Naive thymus-derived CD8-positive, alpha-beta T cell (primary cell): Measurements from ENCODE around the gene ERP27. TPM values are rescaled to one million over a fixed set of nuclear protein-coding genes. Genes with fewer than 3 reads are reported as not detected.

Source experiments
- ATAC-seq, 2 donors: fragments of 150-1000 bp; cut with Tn5 transposase in 1 of 2; sonication (Bioruptor Pico), chemical (Tn5 transposase) in 1 of 2; 1 replicate in 1 of 2; 2 replicates in 1 of 2; pipeline ENCODE4 v1.10.0; 2021; ENCODE audit warnings: mild to moderate bottlenecking in 2 of 2, moderate library complexity in 2 of 2
- POLR2A ChIA-PET: fragments of 350-600 bp; sonication (Branson Sonifier 250); formaldehyde crosslinking; loops from one replicate; lab custom pipeline; 2021; ENCODE audit warnings: antibody characterized with exemption; lab: Charles Lee
- DNase-seq, 10 donors: peaks; one replicate each; pipeline versions ENCODE4 v3.0.0 to v3.0.0-alpha.2; 2020 to 2022
- H3K27ac Mint-ChIP-seq, 10 donors: one replicate each; pipeline ENCODE4 v1.8.0; 2020 to 2022; ENCODE audit warnings: mild to moderate bottlenecking in 10 of 10, mixed read lengths in 10 of 10, moderate library complexity in 4 of 10, inconsistent platforms in 1 of 10
- H3K27me3 Mint-ChIP-seq, 5 donors: one replicate each; pipeline ENCODE4 v1.8.0; 2021 to 2022; ENCODE audit warnings: mixed read lengths in 5 of 5
- H3K36me3 Mint-ChIP-seq, 3 donors: one replicate each; pipeline ENCODE4 v1.8.0; 2020 to 2022; ENCODE audit warnings: mixed read lengths in 3 of 3, mild to moderate bottlenecking in 2 of 3, inconsistent platforms in 1 of 3
- H3K4me1 Mint-ChIP-seq, 4 donors: one replicate each; pipeline ENCODE4 v1.8.0; 2021 to 2022; ENCODE audit warnings: mixed read lengths in 4 of 4
- H3K4me3 Mint-ChIP-seq, 10 donors: one replicate each; pipeline ENCODE4 v1.8.0; 2020 to 2022; ENCODE audit warnings: mild to moderate bottlenecking in 10 of 10, mixed read lengths in 10 of 10, moderate library complexity in 6 of 10, inconsistent platforms in 1 of 10
- H3K9me3 Mint-ChIP-seq, 9 donors: one replicate each; pipeline ENCODE4 v1.8.0; 2020 to 2022; ENCODE audit warnings: mixed read lengths in 9 of 9, mild to moderate bottlenecking in 3 of 9, inconsistent platforms in 1 of 9, moderate library complexity in 1 of 9
- polyA plus RNA-seq, 3 donors: library from polyadenylated mRNA; unstranded; fragments of 300-500 nt; fragmentation: Illumina TruSeq; gene quantifications; one replicate each; pipeline ENCODE4 v1.2.3, GENCODE V29; 2021
- total RNA-seq, 8 experiments: library from RNA in 2 of 8; stranded (reverse) in 2 of 8; gene quantifications; one replicate each; pipeline ENCODE4 v1.2.3 and lab custom pipeline; 2021 to 2026

ERP27 gene
- total and polyA plus RNA-seq, 5 experiments from 2014 or later: 3.2 to 25.8 (median 4.4) TPM

DNA sequence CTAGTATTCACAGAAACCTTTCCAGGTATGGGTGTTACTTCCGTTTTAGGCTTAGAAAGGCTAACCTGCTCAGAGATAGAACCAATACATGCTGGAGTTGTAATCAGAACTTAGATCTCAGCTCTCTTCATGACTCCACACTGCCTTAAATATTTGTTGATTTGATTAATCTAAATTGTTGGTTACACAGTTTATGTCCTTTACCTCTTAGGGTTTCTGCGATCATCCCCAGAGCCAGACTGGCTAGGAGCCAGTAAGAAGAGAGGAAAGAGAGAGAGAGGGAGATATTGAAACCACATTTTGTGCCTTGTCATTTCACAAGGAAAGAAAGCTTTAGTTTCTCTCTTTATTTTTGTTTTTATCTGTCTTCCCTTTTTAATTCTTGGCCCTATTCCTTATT, 35.9 kb downstream of the ERP27 start:
- H3K4me3 Mint-ChIP-seq: peak overlapping the region in 2 of 10 donors; percentile 14 to 23
- POLR2A ChIA-PET: no interaction called here
- peak overlapping the region in 3 of 10 donors; percentile 24 to 61 (median 25) for H3K27ac Mint-ChIP-seq
- ATAC-seq: no peak
- DNase-seq: no peak
- peaks cover 6 to 28% (median 18%) of the 10 kb centered on the region in 4 donors for H3K4me1 Mint-ChIP-seq
- peaks cover 5 to 12% (median 7%) of the 10 kb centered on the region in 3 donors for H3K36me3 Mint-ChIP-seq
- no peaks in the 10 kb centered on the region for H3K27me3 Mint-ChIP-seq
- H3K9me3 Mint-ChIP-seq: peaks cover 0 to 9% (median 0%) of the 10 kb centered on the region in 9 donors

GRCh38 chr12:14901228-14901562, 37.1 kb downstream of the ERP27 start:
- peaks cover 0 to 9% (median 0%) of the 10 kb centered on the region in 9 donors for H3K9me3 Mint-ChIP-seq
- no peak overlapping the region for H3K27ac Mint-ChIP-seq
- DNase-seq (no peak), ATAC-seq (no peak)
- H3K27me3 Mint-ChIP-seq: no peaks in the 10 kb centered on the region
- H3K4me3 Mint-ChIP-seq: no peak overlapping the region
- H3K36me3 Mint-ChIP-seq: peaks cover 4 to 6% (median 5%) of the 10 kb centered on the region in 3 donors
- peaks cover 6 to 27% (median 18%) of the 10 kb centered on the region in 4 donors for H3K4me1 Mint-ChIP-seq
- POLR2A ChIA-PET: no interaction called here

DNA sequence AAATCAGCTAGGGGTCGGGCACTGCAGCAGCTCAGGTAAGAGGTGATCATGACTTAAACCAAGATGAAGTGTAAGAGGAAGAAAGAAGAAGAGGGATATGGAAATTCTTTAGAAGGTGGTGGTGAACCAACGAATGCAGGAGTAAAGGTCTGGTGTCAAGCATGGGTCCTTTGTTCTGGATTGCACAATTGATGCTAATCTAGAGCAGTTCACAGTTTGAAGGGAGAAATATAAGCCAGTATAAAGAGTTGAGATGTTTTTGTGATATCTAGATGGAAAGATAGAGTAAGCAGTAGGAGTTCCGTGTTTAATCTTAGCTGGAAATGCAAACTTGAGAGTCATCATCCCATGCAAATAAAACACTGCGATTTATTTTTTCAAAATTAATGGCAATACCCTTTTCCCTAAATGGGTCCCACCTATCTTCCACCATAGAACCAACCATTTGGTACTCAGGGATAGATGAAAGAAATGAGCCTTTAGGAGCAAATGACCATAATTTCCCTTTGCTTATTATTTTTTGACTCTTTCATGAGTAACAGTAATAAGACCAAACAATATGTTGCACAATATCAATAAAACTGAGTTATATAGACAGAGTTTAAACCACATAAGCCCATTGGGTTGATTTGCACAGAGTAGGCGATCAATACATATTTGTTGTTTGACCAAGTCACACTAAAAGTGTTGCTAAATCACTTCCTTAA, 37.7 kb downstream of the ERP27 start:
- Mint-ChIP-seq H3K27ac (no peak overlapping the region), H3K4me1 (peaks cover 6 to 27% (median 18%) of the 10 kb centered on the region in 4 donors), H3K4me3 (no peak overlapping the region), H3K36me3 (peaks cover 4 to 6% (median 5%) of the 10 kb centered on the region in 3 donors), H3K27me3 (no peaks in the 10 kb centered on the region), H3K9me3 (peaks cover 0 to 9% (median 0%) of the 10 kb centered on the region in 9 donors)
- POLR2A ChIA-PET: no interaction called here
- DNase-seq (no peak), ATAC-seq (no peak)

GRCh38 chr12:14896521-14897169, 41.7 kb downstream of the ERP27 start:
- H3K27ac Mint-ChIP-seq: no peak overlapping the region
- POLR2A ChIA-PET: no interaction called here
- H3K4me3 Mint-ChIP-seq: no peak overlapping the region
- H3K36me3 Mint-ChIP-seq: peaks cover 0 to 3% (median 2%) of the 10 kb centered on the region in 3 donors
- ATAC-seq: no peak
- no peak for DNase-seq
- no peaks in the 10 kb centered on the region for H3K9me3 Mint-ChIP-seq
- H3K27me3 Mint-ChIP-seq: no peaks in the 10 kb centered on the region
- H3K4me1 Mint-ChIP-seq: peaks cover 0 to under 1% (median 0%) of the 10 kb centered on the region in 4 donors

DNA sequence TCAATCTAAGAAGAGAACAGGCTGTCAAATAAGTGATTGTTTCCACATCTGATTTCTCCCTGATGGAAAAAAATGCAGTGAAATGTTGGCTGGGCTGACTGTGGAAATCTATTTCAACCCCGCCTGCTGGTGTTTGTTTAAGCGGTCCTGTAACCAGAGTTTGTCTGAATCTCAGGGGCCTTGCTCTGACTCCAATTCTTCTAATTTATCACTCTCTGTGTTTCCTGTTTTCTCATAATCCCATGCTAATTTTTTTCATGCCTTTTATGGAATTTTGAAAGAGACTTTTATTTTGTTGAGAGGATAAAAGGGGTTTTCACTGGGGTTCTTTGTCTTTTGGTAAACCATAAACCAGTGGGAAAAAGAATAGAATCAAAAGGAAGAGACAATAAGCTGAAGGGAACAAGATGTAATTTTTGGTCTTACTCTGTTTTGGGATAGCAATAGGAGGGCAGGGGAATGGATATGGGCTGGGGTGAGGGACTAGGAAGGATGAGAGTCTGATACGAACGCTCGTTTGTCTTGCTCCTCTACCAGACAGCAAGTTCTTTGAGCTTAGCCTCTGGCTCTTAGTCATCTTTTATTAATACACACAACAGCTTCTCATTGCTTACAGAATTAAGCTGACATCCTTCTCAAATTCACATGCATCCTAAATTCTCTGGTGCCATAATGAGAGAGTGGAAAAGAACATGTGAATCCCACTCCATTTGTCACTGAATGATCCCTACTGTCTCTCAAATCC, 44.7 kb downstream of the ERP27 start:
- POLR2A ChIA-PET: interaction anchor here (2.3 kb wide), 1 partner anchor 9 kb away, joined by 9 read pairs; no protein-coding TSS in a partner anchor
- DNase-seq (no peak), ATAC-seq (no peak)
- Mint-ChIP-seq H3K27ac (no peak overlapping the region), H3K4me1 (no peaks in the 10 kb centered on the region), H3K4me3 (no peak overlapping the region), H3K36me3 (no peaks in the 10 kb centered on the region), H3K9me3 (no peaks in the 10 kb centered on the region), H3K27me3 (no peaks in the 10 kb centered on the region)

GRCh38 chr12:14892726-14893505, 45.4 kb downstream of the ERP27 start:
- Mint-ChIP-seq H3K36me3 (no peaks in the 10 kb centered on the region), H3K27me3 (peaks cover 0 to 4% (median 0%) of the 10 kb centered on the region in 5 donors), H3K4me3 (no peak overlapping the region), H3K9me3 (no peaks in the 10 kb centered on the region), H3K4me1 (peaks cover 0 to 2% (median 0%) of the 10 kb centered on the region in 4 donors), H3K27ac (no peak overlapping the region)
- no peak for ATAC-seq
- POLR2A ChIA-PET: interaction anchor here (1.4 to 2.3 kb wide), 2 partner anchors 8 to 13 kb away, joined by 4 to 9 read pairs; no protein-coding TSS in a partner anchor
- no peak for DNase-seq

DNA sequence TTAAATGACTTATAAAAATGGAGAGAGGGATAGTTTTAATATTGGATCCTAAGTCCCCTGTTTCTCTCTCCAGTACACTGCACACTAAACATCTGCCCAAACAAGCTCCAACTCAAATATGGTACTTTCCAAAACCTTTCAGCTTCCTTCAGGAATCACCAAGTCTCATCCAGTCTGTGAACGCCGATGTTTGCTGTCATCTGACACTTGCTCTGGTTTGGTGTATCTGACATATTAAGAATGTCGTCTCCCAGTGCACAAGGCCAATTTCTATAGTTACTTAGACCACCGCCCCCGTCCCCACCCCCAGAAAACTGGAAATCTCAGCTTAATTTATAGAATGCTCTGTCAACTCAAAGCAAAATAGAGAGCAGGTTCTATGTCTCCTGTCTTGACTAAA, 47.6 kb downstream of the ERP27 start:
- peaks cover 6 to 12% (median 12%) of the 10 kb centered on the region in 4 donors for H3K4me1 Mint-ChIP-seq
- peaks cover 0 to 8% (median 0%) of the 10 kb centered on the region in 5 donors for H3K27me3 Mint-ChIP-seq
- H3K9me3 Mint-ChIP-seq: no peaks in the 10 kb centered on the region
- DNase-seq (no peak), ATAC-seq (no peak)
- H3K4me3 Mint-ChIP-seq: no peak overlapping the region
- H3K36me3 Mint-ChIP-seq: no peaks in the 10 kb centered on the region
- no peak overlapping the region for H3K27ac Mint-ChIP-seq
- POLR2A ChIA-PET: interaction anchor here (0.6 kb wide), 1 partner anchor 112 kb away, joined by 4 read pairs; no protein-coding TSS in a partner anchor

GRCh38 chr12:14886271-14886670, 52.1 kb downstream of the ERP27 start:
- Mint-ChIP-seq H3K4me3 (no peak overlapping the region), H3K9me3 (no peaks in the 10 kb centered on the region), H3K27me3 (peaks cover 0 to 13% (median 0%) of the 10 kb centered on the region in 5 donors), H3K36me3 (no peaks in the 10 kb centered on the region), H3K27ac (no peak overlapping the region), H3K4me1 (peaks cover 16 to 43% (median 31%) of the 10 kb centered on the region in 4 donors)
- POLR2A ChIA-PET: interaction anchor here (1.5 kb wide), 1 partner anchor 12 kb away, joined by 5 read pairs; no protein-coding TSS in a partner anchor
- no peak for ATAC-seq
- DNase-seq: no peak

- Mint-ChIP-seq H3K9me3 (no peaks in the 10 kb centered on the region), H3K27me3 (peaks cover 0 to 13% (median 0%) of the 10 kb centered on the region in 5 donors), H3K4me1 (peaks cover 19 to 46% (median 35%) of the 10 kb centered on the region in 4 donors), H3K4me3 (peak within 1 kb of the TSS; percentile 69 to 85 (median 78)), H3K36me3 (no peaks in the 10 kb centered on the region), H3K27ac (peak within 1 kb of the TSS; percentile 66 to 96 (median 93))
- ATAC-seq (no peak), DNase-seq (no peak)
- POLR2A ChIA-PET: no interaction called here
These were observed 52.6 kb downstream of the ERP27 start, which contains the start of gene MGP for GRCh38 chr12:14885718-14886221. MGP (minus strand) TSS chr12:14885854; CDS start chr12:14885791, 63 bp downstream.

- Mint-ChIP-seq H3K36me3 (peaks cover 0 to 3% (median 0%) of the 10 kb centered on the region in 3 donors), H3K9me3 (peaks cover 0 to 6% (median 0%) of the 10 kb centered on the region in 9 donors), H3K4me1 (peaks cover 21 to 53% (median 46%) of the 10 kb centered on the region in 4 donors), H3K4me3 (peak overlapping the region; percentile 69 to 85 (median 78)), H3K27ac (peak overlapping the region; percentile 66 to 96 (median 93)), H3K27me3 (peaks cover 0 to 13% (median 0%) of the 10 kb centered on the region in 5 donors)
- DNase-seq (peak; percentile 67 to 95 (median 89)), ATAC-seq (peak; percentile 93 to 98)
- POLR2A ChIA-PET: interaction anchor here (0.7 to 1.9 kb wide), 9 partner anchors 9 to 114 kb away, joined by 3 to 9 read pairs (median 4); partner anchors contain the start of genes C12orf60 and WBP11
These were observed 53.9 kb downstream of the ERP27 start for GRCh38 chr12:14884458-14884878.

GRCh38 chr12:14883686-14884085, 54.7 kb downstream of the ERP27 start:
- peak overlapping the region in 2 of 10 donors; percentile 60 to 94 for H3K27ac Mint-ChIP-seq
- peaks cover 21 to 53% (median 47%) of the 10 kb centered on the region in 4 donors for H3K4me1 Mint-ChIP-seq
- H3K27me3 Mint-ChIP-seq: peaks cover 0 to 13% (median 0%) of the 10 kb centered on the region in 5 donors
- ATAC-seq: no peak
- peaks cover 0 to 9% (median 0%) of the 10 kb centered on the region in 9 donors for H3K9me3 Mint-ChIP-seq
- no peak for DNase-seq
- H3K36me3 Mint-ChIP-seq: peaks cover 0 to 3% (median 0%) of the 10 kb centered on the region in 3 donors
- POLR2A ChIA-PET: interaction anchor here (0.6 to 1.9 kb wide), 10 partner anchors 10 to 114 kb away, joined by 3 to 9 read pairs (median 4); partner anchors contain the start of genes C12orf60 and WBP11
- no peak overlapping the region for H3K4me3 Mint-ChIP-seq
